Neuronal stem cell (in vitro differentiated cells): ENCODE data around the gene NGEF.

Source experiments
- DNase-seq: peaks from one replicate; pipeline ENCODE4 v3.0.0-alpha.2; 2013; ENCODE audit warnings: low spot score
- H2AFZ ChIP-seq: one replicate; pipeline ENCODE4 v1.6.1; 2013; ENCODE audit warnings: mild to moderate bottlenecking, low read length, inconsistent platforms
- H2AK5ac ChIP-seq: 2 replicates; pipeline ENCODE4 v1.6.1; 2013; ENCODE audit warnings: low read depth, mild to moderate bottlenecking, inconsistent platforms, low read length, moderate library complexity, mixed read lengths
- H2BK120ac ChIP-seq: 2 replicates; pipeline ENCODE4 v1.6.1; 2013; ENCODE audit warnings: low read depth, mild to moderate bottlenecking, inconsistent platforms, low read length, moderate library complexity, mixed read lengths
- H2BK12ac ChIP-seq: one replicate; pipeline ENCODE4 v1.6.1; 2013; ENCODE audit warnings: low read length, inconsistent platforms
- H2BK15ac ChIP-seq: 2 replicates; pipeline ENCODE4 v1.6.1; 2013; ENCODE audit warnings: mild to moderate bottlenecking, low read length, inconsistent platforms, mixed read lengths
- H2BK5ac ChIP-seq: one replicate; pipeline ENCODE4 v1.6.1; 2013; ENCODE audit warnings: inconsistent platforms, mild to moderate bottlenecking, low read length, moderate library complexity
- H3K14ac ChIP-seq: one replicate; pipeline ENCODE4 v1.6.1; 2013; ENCODE audit warnings: low read length, inconsistent platforms
- H3K18ac ChIP-seq: 2 replicates; pipeline ENCODE4 v1.6.1; 2013; ENCODE audit warnings: low read length, inconsistent platforms
- H3K23ac ChIP-seq: 2 replicates; pipeline ENCODE4 v1.6.1; 2013; ENCODE audit warnings: low read depth, mild to moderate bottlenecking, mixed read lengths, low read length, inconsistent platforms; ENCODE audit not compliant: poor library complexity
- H3K27ac ChIP-seq: replicated peaks from 3 replicates; pipeline ENCODE4 v1.5.1; 2013; ENCODE audit warnings: low read length, inconsistent platforms
- H3K27me3 ChIP-seq, 3 experiments: 2 replicates each; pipeline ENCODE4 v1.6.1; 2013; ENCODE audit warnings: low read length in 3 of 3, mild to moderate bottlenecking in 2 of 3, inconsistent platforms in 1 of 3, low read depth in 1 of 3, mixed read lengths in 1 of 3, moderate library complexity in 1 of 3; ENCODE audit not compliant: control insufficient read depth in 3 of 3, insufficient read depth in 3 of 3
- H3K36me3 ChIP-seq, 2 donors: replicated peaks in 1 of 2; 2 replicates each; pipeline ENCODE4 v1.6.1; 2013; ENCODE audit warnings: low read length in 2 of 2; ENCODE audit not compliant: control insufficient read depth in 2 of 2, insufficient read depth in 2 of 2
- H3K4ac ChIP-seq: 2 replicates; pipeline ENCODE4 v1.6.1; 2013; ENCODE audit warnings: inconsistent platforms, mild to moderate bottlenecking, low read length, moderate library complexity
- H3K4me1 ChIP-seq, 2 donors: 1 replicate in 1 of 2; 2 replicates in 1 of 2; pipeline ENCODE4 v1.6.1; 2013; ENCODE audit warnings: low read length in 2 of 2, low read depth in 1 of 2; ENCODE audit not compliant: control insufficient read depth in 2 of 2, insufficient read depth in 1 of 2
- H3K4me2 ChIP-seq: one replicate; pipeline ENCODE4 v1.6.1; 2013; ENCODE audit warnings: mild to moderate bottlenecking, low read length, inconsistent platforms; ENCODE audit not compliant: insufficient read depth, poor library complexity, severe bottlenecking
- H3K4me3 ChIP-seq, 2 donors: 2 replicates each; pipeline ENCODE4 v1.5.1; 2013; ENCODE audit warnings: low read length in 2 of 2, mild to moderate bottlenecking in 2 of 2, inconsistent platforms in 1 of 2, moderate library complexity in 1 of 2
- H3K79me1 ChIP-seq: one replicate; pipeline ENCODE4 v1.6.1; 2013; ENCODE audit warnings: low read depth, mild to moderate bottlenecking, inconsistent platforms, low read length, moderate library complexity
- H3K9ac ChIP-seq: one replicate; pipeline ENCODE4 v1.6.1; 2013; ENCODE audit warnings: mild to moderate bottlenecking, low read depth, low read length, inconsistent platforms; ENCODE audit not compliant: poor library complexity
- H3K9me3 ChIP-seq, 2 donors: replicated peaks in 1 of 2; 2 replicates each; pipeline versions ENCODE3 to v1.6.1; 2013; ENCODE audit warnings: low read length in 2 of 2, mild to moderate bottlenecking in 2 of 2, inconsistent platforms in 1 of 2, low read depth in 1 of 2, mixed read lengths in 1 of 2, moderate library complexity in 1 of 2; ENCODE audit not compliant: control insufficient read depth in 2 of 2, insufficient read depth in 1 of 2
- H4K8ac ChIP-seq: one replicate; pipeline ENCODE4 v1.6.1; 2013; ENCODE audit warnings: low read depth, mild to moderate bottlenecking, inconsistent platforms, low read length, moderate library complexity
- H4K91ac ChIP-seq: one replicate; pipeline ENCODE4 v1.6.1; 2013; ENCODE audit warnings: low read length, low read depth, mild to moderate bottlenecking, inconsistent platforms; ENCODE audit not compliant: poor library complexity
- WGBS, 2 donors: extraction: QIAGEN DNeasy Blood & Tissue Kit; methylation state at CpG; one replicate each; pipeline ENCODE4 v1.1.7; 2013; ENCODE audit warnings: missing lambda C conversion rate in 2 of 2, mixed read lengths in 1 of 2; ENCODE audit not compliant: insufficient read length in 2 of 2, insufficient replicate concordance in 1 of 2; ENCODE audit errors: extremely low coverage in 2 of 2; 5-methylcytosine and 5-hydroxymethylcytosine counted together

The NGEF gene

DNA sequence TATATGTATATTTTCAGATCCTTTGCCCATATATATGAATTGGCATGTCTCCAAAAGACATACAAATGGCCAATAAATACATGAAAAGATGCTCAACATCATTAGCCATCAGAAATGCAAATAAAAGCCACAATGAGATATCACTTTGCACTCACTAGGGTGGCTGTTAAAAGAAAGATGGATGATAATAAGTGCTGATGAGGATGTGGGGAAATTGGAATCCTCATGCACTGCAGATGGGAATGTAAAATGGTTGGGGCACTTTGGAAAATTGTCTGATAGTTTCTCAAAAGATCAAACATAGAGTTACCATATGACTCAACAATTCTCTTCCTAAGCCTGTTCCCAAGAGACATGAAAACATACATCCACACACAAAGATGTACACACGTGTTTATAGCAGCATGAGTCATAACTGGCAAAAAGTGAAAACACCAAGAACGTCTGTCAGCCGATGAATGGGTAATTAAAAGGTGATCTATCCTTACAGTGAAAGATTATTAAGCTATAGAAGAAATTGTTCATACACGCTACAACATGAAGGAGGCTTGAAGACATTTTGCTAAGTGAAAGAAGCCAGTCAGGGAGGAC lies 19.7 kb downstream of the NGEF start:
- Histone ChIP-seq H3K23ac (no peak overlapping the region), H2AK5ac (no peak overlapping the region), H3K27ac (no peak overlapping the region), H4K91ac (no peak overlapping the region), H3K18ac (no peak overlapping the region), H3K36me3 (no peaks in the 10 kb centered on the region), H3K4ac (no peak overlapping the region), H3K14ac (no peak overlapping the region), H2BK120ac (no peak overlapping the region), H2BK5ac (no peak overlapping the region), H3K27me3 (no peaks in the 10 kb centered on the region), H4K8ac (no peak overlapping the region), H3K79me1 (no peaks in the 10 kb centered on the region), H2BK12ac (no peak overlapping the region), H3K4me1 (no peaks in the 10 kb centered on the region), H3K9ac (no peak overlapping the region), H3K4me2 (no peak overlapping the region), H2AFZ (no peak overlapping the region), H3K4me3 (no peak overlapping the region), H3K9me3 (no peaks in the 10 kb centered on the region), H2BK15ac (no peak overlapping the region)
- no peak for DNase-seq
- no CpG with 5 or more reads among the region's 4 CpGs for WGBS, 2 donors

GRCh38 chr2:232986155-232986554 lies 26.9 kb downstream of the NGEF start:
- Histone ChIP-seq H2AFZ (no peak overlapping the region), H2BK5ac (no peak overlapping the region), H4K8ac (no peak overlapping the region), H3K4me1 (peaks cover 0 to 2% of the 10 kb centered on the region in 2 donors), H2BK15ac (no peak overlapping the region), H3K4me2 (no peak overlapping the region), H3K4ac (no peak overlapping the region), H3K18ac (no peak overlapping the region), H3K79me1 (no peaks in the 10 kb centered on the region), H3K27me3 (no peaks in the 10 kb centered on the region), H2BK12ac (no peak overlapping the region), H3K9ac (no peak overlapping the region), H4K91ac (no peak overlapping the region), H3K36me3 (no peaks in the 10 kb centered on the region), H3K23ac (no peak overlapping the region), H3K9me3 (no peaks in the 10 kb centered on the region), H3K4me3 (no peak overlapping the region), H3K14ac (no peak overlapping the region), H2AK5ac (no peak overlapping the region), H3K27ac (no peak overlapping the region), H2BK120ac (no peak overlapping the region)
- DNase-seq, result no peak
- WGBS, 2 donors, result no CpG with 5 or more reads among the region's 2 CpGs

DNA sequence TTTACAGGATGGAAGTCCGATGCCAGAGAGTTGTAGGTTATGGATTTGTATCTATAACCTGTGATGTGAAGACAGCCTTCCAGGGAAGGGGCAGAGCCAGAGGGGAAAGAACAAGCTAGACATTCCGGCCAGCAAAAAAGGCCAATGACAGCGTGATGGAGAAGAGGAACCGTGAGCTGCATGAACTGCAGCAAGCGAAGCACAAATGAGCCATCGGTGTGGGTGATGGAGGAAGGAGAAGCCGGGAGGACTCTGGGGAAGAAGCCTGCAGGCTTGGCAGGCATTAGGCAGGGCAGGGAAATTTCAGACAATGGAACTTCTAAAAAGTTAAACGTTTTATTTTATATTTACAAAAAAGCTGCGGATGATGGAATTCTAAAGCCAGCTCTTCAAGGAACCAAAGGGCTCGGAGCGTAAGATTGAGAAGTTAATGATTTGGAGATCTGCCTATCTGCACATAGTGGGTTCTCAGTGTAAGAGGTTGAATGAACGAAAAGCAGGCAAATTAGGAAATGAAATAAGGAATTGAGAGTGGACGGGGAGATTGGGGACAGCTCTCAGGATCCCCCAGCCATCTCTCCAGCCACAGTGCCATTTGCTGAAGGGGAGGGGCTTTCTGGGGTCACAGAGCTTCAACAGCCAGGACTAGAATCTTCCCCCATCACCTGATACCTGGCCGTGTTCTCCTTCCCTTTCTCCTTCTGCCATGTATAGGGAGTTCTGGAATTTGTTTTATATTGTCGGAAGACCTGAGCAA lies 28.4 kb downstream of the NGEF start:
- Histone ChIP-seq H2AFZ (no peak overlapping the region), H3K23ac (no peak overlapping the region), H2BK12ac (no peak overlapping the region), H4K91ac (no peak overlapping the region), H3K18ac (no peak overlapping the region), H3K27me3 (peaks cover 0 to 3% (median 0%) of the 10 kb centered on the region in 3 experiments), H3K9ac (no peak overlapping the region), H3K14ac (no peak overlapping the region), H2BK120ac (no peak overlapping the region), H4K8ac (no peak overlapping the region), H3K79me1 (no peaks in the 10 kb centered on the region), H3K4me1 (peaks cover 0 to 2% of the 10 kb centered on the region in 2 donors), H2BK15ac (no peak overlapping the region), H3K27ac (no peak overlapping the region), H2AK5ac (no peak overlapping the region), H3K4me2 (no peak overlapping the region), H3K9me3 (no peaks in the 10 kb centered on the region), H2BK5ac (no peak overlapping the region), H3K4me3 (no peak overlapping the region), H3K36me3 (no peaks in the 10 kb centered on the region), H3K4ac (no peak overlapping the region)
- no CpG with 5 or more reads among the region's 15 CpGs for WGBS, 2 donors
- DNase-seq, result no peak

- no peak overlapping the region for H2BK5ac ChIP-seq
- no peak overlapping the region for H4K8ac ChIP-seq
- no CpG with 5 or more reads among the region's 11 CpGs for WGBS, 2 donors
- H2AFZ ChIP-seq, result no peak overlapping the region
- H2BK12ac ChIP-seq, result no peak overlapping the region
- no peak overlapping the region for H3K9ac ChIP-seq
- no peak overlapping the region for H2AK5ac ChIP-seq
- no peak overlapping the region for H3K4me2 ChIP-seq
- H3K9me3 ChIP-seq, result no peaks in the 10 kb centered on the region
- H3K27ac ChIP-seq, result no peak overlapping the region
- H2BK120ac ChIP-seq, result no peak overlapping the region
- no peak overlapping the region for H2BK15ac ChIP-seq
- peaks cover 0 to 4% of the 10 kb centered on the region in 2 donors for H3K4me1 ChIP-seq
- DNase-seq, result no peak
- H3K4me3 ChIP-seq, result no peak overlapping the region
- no peak overlapping the region for H3K14ac ChIP-seq
- no peak overlapping the region for H4K91ac ChIP-seq
- no peak overlapping the region for H3K4ac ChIP-seq
- H3K79me1 ChIP-seq, result no peaks in the 10 kb centered on the region
- no peaks in the 10 kb centered on the region for H3K36me3 ChIP-seq
- no peak overlapping the region for H3K23ac ChIP-seq
- peaks cover 0 to 3% (median 0%) of the 10 kb centered on the region in 3 experiments for H3K27me3 ChIP-seq
- no peak overlapping the region for H3K18ac ChIP-seq
Observed at GRCh38 chr2:232983669-232984140, 29.4 kb downstream of the NGEF start.
